Stimulated activated CD8-positive, alpha-beta memory T cell treated with anti-CD3 and anti-CD28 coated beads, Interleukin-2, amount 100 ng/mL, for 1 hour (primary cell): Measurements from ENCODE around the gene NELFCD.
"Not testable (repeated sequence)": the region's sequence is repeated elsewhere in the genome, so short reads cannot be mapped to it uniquely, and the experiment has no call there.

Experiments
- DNase-seq, 2 donors: peaks; one replicate each; pipeline ENCODE4 v3.0.0-alpha.2; 2020; ENCODE audit warnings: low read depth in 2 of 2

The NELFCD gene

GRCh38 chr20:58973179-58973578 is 7.9 kb upstream of the NELFCD start:
- DNase-seq: no peak

- no peak for DNase-seq
These were observed 7.2 kb upstream of the NELFCD start for GRCh38 chr20:58973866-58974265.

GRCh38 chr20:58975353-58975752 is 5.7 kb upstream of the NELFCD start:
- no peak for DNase-seq

GRCh38 chr20:58976061-58976730 is 4.9 kb upstream of the NELFCD start:
- DNase-seq: no peak

GRCh38 chr20:58978351-58979190 is 2.5 kb upstream of the NELFCD start:
- DNase-seq: no peak

GRCh38 chr20:58981628-58982364 is 740 bp downstream of the NELFCD start:
- no peak for DNase-seq

GRCh38 chr20:58982406-58983114 is 1.5 kb downstream of the NELFCD start:
- no peak for DNase-seq

- DNase-seq: not testable (repeated sequence)
These were observed 2.0 kb downstream of the NELFCD start for GRCh38 chr20:58983115-58983468.

GRCh38 chr20:58984691-58985090 is 3.6 kb downstream of the NELFCD start:
- no peak for DNase-seq

GRCh38 chr20:58985656-58986055 is 4.6 kb downstream of the NELFCD start:
- DNase-seq: no peak

GRCh38 chr20:58986286-58986967 is 5.4 kb downstream of the NELFCD start:
- DNase-seq: no peak

- DNase-seq: no peak
These were observed 6.0 kb downstream of the NELFCD start for GRCh38 chr20:58986968-58987517.

GRCh38 chr20:58987790-58988564 is 6.9 kb downstream of the NELFCD start:
- no peak for DNase-seq

GRCh38 chr20:58988565-58988882 is 7.5 kb downstream of the NELFCD start:
- no peak for DNase-seq

- DNase-seq: no peak
These were observed 8.1 kb downstream of the NELFCD start for GRCh38 chr20:58989196-58989595.

- DNase-seq: no peak
These were observed 9.8 kb downstream of the NELFCD start for GRCh38 chr20:58990651-58991445.

GRCh38 chr20:58991715-58992114 is 10.7 kb downstream of the NELFCD start:
- no peak for DNase-seq

GRCh38 chr20:58992911-58993310 is 11.9 kb downstream of the NELFCD start:
- no peak for DNase-seq
